Activated CD4-positive, alpha-beta T cell treated with anti-CD3 and anti-CD28 coated beads, Interleukin-2, amount 10 ng/mL, durations not matched to agents 24 days and 14 days (primary cell): ENCODE results near the gene LRTM2. TPM values are rescaled to one million over a fixed set of nuclear protein-coding genes. Genes with fewer than 3 reads are reported as not detected.
"Not testable (repeated sequence)": the region's sequence is repeated elsewhere in the genome, so short reads cannot be mapped to it uniquely, and the experiment has no call there.

Experiments
- DNase-seq: peaks from one replicate; pipeline ENCODE4 v3.0.0; 2022
- H3K27ac Mint-ChIP-seq: one replicate; pipeline ENCODE4 v1.8.0; 2022; ENCODE audit warnings: mild to moderate bottlenecking, mixed read lengths
- H3K27me3 Mint-ChIP-seq: one replicate; pipeline ENCODE4 v1.8.0; 2022; ENCODE audit warnings: mixed read lengths
- H3K36me3 Mint-ChIP-seq: one replicate; pipeline ENCODE4 v1.8.0; 2022; ENCODE audit warnings: low read depth, mild to moderate bottlenecking, mixed read lengths
- H3K4me1 Mint-ChIP-seq: one replicate; pipeline ENCODE4 v1.8.0; 2021; ENCODE audit warnings: mixed read lengths
- H3K4me3 Mint-ChIP-seq: one replicate; pipeline ENCODE4 v1.8.0; 2022; ENCODE audit warnings: mild to moderate bottlenecking, moderate library complexity, mixed read lengths
- H3K9me3 Mint-ChIP-seq: one replicate; pipeline ENCODE4 v1.8.0; 2021; ENCODE audit warnings: mixed read lengths
- intact Hi-C: fragments of 100-400 bp; cut with micrococcal nuclease; formaldehyde crosslinking; loops from one replicate; pipeline ENCODE4 v1.15.1; 2023
- total RNA-seq: library from RNA; stranded (reverse); gene quantifications from 2 replicates; pipeline ENCODE4 v1.2.3, GENCODE V29; 2022

The LRTM2 gene
- total RNA-seq, 1 donor from 2014 or later: 0.16 TPM

DNA sequence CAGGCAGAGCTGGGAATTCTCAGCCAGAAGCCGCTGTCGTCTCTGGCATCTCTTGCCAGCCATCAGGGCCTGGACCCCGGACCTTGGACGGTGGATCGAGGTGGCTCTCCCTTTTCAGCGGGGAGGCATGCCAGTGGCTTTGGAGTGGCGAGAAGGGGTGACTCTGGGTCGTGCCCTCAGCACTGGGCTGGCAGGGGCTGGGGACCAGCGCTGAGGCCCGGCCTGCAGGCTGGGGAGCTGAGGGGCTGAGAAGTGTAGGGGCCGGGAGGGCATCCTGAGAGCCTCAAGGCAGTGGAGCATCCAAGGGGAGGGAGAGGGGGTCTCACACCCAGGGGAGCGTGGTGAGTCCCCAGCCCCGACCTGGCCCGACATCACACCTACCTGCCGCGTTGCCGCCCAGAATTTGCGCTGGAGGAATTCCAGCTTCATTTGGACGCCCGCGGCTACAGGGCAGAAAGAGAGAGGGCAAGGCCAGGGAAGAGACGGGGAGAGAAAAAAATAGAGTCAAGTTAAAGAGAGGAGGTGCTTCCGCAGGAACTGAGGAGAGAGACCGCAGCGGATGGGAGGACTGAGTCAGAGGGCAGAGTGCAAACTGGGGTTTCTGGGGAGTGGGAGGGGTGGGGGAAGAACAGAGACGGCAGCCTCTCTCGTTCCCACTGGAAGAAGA is 9.0 kb upstream of the LRTM2 start:
- intact Hi-C loops: no loop called here
- peak; percentile 74 for DNase-seq

DNA sequence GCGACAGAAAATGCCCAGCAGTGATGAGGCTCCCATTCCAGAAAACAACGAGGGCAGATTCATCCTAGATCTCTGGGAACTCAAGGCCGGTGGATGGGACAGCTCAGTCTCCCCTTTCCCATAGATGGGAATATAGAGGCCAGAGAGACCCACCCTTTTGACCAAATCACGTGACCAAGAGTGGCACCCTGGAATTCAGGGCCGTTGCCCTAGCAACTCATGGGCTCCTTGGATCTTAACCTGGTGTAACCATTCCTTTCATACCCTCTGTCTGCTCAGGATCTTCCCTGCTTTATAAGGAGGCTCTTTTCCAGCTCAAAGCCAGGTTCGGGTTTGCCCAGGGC is 8.4 kb upstream of the LRTM2 start:
- peaks cover 3% of the 10 kb centered on the region for H3K27me3 Mint-ChIP-seq
- intact Hi-C loops: no loop called here
- H3K4me1 Mint-ChIP-seq: peaks cover 1% of the 10 kb centered on the region
- H3K4me3 Mint-ChIP-seq: peak overlapping the region; percentile 63
- H3K36me3 Mint-ChIP-seq: no peaks in the 10 kb centered on the region
- no peak for DNase-seq
- peak overlapping the region; percentile 78 for H3K27ac Mint-ChIP-seq
- no peaks in the 10 kb centered on the region for H3K9me3 Mint-ChIP-seq

More for the DNA sequence above, 9.0 kb upstream of the LRTM2 start:
- H3K4me1 Mint-ChIP-seq: peaks cover 1% of the 10 kb centered on the region
- H3K9me3 Mint-ChIP-seq: no peaks in the 10 kb centered on the region
- H3K27me3 Mint-ChIP-seq: peaks cover under 1% of the 10 kb centered on the region
- H3K36me3 Mint-ChIP-seq: no peaks in the 10 kb centered on the region
- peak overlapping the region; percentile 63 for H3K4me3 Mint-ChIP-seq
- peak overlapping the region; percentile 78 for H3K27ac Mint-ChIP-seq

DNA sequence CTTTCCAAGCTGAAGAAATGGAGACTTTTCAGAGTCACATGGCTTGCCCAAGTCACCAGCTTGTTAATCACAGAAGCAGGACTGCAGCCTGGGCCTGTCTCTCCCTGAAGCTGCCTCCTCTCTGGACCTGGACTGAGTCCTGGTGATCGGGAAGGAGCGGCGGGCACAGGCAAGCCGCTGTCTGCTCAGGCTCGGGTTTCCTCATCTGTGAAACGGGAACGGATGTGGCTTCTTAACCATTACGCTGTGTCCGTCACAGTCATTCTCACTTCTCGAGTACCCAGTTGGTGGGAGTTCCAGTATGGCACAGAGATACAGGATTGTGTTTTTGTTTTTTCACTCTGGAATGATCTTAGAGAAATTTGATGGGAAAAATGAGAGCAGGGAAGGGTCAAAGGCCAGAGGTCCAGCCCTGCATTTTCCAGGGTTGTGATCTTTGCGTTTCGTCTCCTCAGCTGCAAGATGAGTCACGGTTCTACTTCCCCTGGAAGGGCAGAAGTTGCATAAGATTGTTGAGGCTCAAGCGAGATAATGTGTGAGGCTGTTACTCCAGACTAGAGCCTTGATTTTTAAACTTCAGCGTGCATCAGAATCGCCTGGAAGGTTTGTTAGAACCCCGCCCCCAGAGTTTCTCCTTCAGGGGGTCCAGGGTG is 7.6 kb upstream of the LRTM2 start:
- peaks cover 1% of the 10 kb centered on the region for H3K4me1 Mint-ChIP-seq
- H3K27me3 Mint-ChIP-seq: peaks cover 3% of the 10 kb centered on the region
- intact Hi-C loops: no loop called here
- H3K4me3 Mint-ChIP-seq: no peak overlapping the region
- no peak for DNase-seq
- no peaks in the 10 kb centered on the region for H3K36me3 Mint-ChIP-seq
- no peak overlapping the region for H3K27ac Mint-ChIP-seq
- no peaks in the 10 kb centered on the region for H3K9me3 Mint-ChIP-seq

DNA sequence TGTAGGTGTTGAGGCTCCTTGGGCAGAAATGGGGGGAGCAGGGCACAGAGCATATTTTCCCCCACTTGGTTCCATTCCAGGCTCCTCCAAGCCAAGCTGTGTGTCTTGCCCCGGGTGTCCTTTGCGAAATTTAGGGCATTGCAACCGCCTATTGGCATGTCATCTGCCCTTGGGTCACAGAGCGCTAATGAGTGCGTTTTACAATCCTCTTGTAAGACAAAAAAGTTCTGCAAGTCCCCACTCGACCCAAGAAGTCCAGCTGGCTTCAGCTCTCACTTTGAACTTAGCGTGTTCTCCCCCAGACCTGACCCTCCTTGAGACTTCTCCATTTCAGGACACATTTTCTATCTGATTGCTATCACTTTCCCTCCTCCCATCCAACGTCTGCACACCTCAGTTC is 6.1 kb upstream of the LRTM2 start:
- Mint-ChIP-seq H3K36me3 (no peaks in the 10 kb centered on the region), H3K27me3 (peaks cover 7% of the 10 kb centered on the region), H3K9me3 (no peaks in the 10 kb centered on the region), H3K4me3 (no peak overlapping the region), H3K27ac (no peak overlapping the region), H3K4me1 (peaks cover 1% of the 10 kb centered on the region)
- no peak for DNase-seq
- intact Hi-C loops: no loop called here

DNA sequence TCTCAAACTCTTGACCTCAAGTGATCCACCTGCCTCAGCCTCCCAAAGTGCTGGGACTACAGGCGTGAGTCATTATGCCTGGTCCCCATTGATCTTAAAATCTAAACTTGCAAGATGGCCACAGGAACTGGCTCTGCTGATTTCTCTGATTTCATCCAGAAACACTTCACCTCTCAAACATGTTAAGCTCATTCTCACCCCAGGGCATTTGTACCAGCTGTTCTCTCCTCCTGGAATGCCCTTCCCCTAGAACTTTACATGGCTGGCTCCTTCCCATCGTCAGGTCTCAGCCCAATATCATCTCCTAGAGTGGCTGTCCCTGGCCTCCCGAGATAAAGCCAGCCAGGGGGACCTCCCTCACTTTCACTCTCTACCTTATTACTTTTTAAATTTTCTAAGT is 5.3 kb upstream of the LRTM2 start:
- no peak for DNase-seq
- no peaks in the 10 kb centered on the region for H3K9me3 Mint-ChIP-seq
- peaks cover 1% of the 10 kb centered on the region for H3K4me1 Mint-ChIP-seq
- H3K27ac Mint-ChIP-seq: no peak overlapping the region
- intact Hi-C loops: no loop called here
- peaks cover 15% of the 10 kb centered on the region for H3K27me3 Mint-ChIP-seq
- H3K36me3 Mint-ChIP-seq: no peaks in the 10 kb centered on the region
- H3K4me3 Mint-ChIP-seq: no peak overlapping the region

DNA sequence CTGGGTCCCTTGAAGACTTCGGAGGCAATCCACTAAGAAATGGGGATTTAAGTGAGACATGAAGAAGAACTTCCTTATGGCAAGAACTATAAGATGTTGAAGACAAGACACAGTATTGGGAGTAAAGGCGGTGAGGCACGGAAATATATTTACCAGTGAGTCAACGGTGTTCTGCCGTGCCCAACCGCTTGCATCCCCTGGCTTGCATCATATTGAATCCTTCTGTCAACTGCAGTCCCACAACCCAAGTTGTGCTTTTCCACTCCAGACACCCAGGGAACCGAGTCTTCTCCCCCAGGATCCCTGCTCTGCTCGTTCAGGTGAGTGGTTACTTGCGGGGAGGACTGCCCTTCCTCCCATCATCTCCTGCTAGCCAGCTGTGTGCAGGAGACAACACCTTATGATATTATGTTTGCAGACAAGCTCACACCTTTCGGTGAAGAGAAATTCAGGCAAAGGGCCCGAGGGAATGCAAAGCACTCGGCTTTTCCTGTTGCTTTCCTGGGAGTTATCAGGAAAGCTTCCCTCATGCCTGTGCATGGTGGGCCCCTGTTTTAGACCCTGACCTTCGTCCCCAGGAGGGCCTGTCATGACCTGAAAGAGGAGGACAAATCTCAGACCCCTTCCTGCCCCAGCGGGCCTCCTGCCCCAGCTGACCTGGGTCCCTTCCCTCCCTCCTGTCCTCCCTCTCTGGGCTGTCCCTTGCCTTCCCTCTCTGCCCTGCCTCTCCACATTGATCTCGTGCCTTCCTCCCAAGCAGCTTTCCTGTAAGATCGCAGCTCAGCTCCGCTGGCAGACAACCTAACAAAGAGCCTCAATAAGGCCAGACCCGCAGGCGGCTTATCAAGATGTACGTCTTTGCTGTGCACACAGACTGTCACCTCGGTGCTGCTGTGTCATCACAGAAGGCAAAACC is 4.3 kb upstream of the LRTM2 start:
- Mint-ChIP-seq H3K4me1 (peaks cover 4% of the 10 kb centered on the region), H3K36me3 (no peaks in the 10 kb centered on the region), H3K27ac (no peak overlapping the region), H3K4me3 (no peak overlapping the region), H3K27me3 (peaks cover 24% of the 10 kb centered on the region), H3K9me3 (no peaks in the 10 kb centered on the region)
- no peak for DNase-seq
- intact Hi-C loops: no loop called here

DNA sequence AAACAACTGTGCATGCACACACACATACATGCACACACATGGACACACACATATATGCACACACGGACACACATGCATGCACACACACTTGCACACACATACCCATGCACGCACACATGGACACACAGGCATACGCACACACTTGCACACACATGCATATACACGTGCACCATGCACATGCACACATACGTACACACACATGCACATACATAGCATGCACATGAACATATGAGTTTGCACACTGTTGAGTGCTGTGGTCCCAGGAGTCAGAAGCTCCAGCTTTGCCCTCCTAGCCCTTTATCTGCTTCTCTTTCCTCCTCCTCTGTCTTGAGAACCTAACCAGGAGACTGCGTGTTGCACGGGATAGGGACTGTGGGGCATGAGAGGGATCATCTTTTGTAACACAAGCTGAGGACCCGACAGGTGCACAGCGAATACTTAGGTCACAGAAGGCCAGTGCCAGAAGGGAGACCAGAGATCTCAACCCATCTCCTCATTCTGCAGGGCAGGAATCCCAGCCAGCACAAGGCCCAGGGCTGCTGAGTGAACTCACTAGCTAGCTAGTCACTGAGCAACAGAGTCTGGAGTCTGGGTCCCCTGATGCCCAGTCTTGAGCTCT is 3.5 kb upstream of the LRTM2 start:
- H3K27me3 Mint-ChIP-seq: peaks cover 26% of the 10 kb centered on the region
- H3K4me3 Mint-ChIP-seq: no peak overlapping the region
- no peaks in the 10 kb centered on the region for H3K9me3 Mint-ChIP-seq
- no peak overlapping the region for H3K27ac Mint-ChIP-seq
- no peak for DNase-seq
- intact Hi-C loops: no loop called here
- peaks cover 4% of the 10 kb centered on the region for H3K4me1 Mint-ChIP-seq
- H3K36me3 Mint-ChIP-seq: no peaks in the 10 kb centered on the region

DNA sequence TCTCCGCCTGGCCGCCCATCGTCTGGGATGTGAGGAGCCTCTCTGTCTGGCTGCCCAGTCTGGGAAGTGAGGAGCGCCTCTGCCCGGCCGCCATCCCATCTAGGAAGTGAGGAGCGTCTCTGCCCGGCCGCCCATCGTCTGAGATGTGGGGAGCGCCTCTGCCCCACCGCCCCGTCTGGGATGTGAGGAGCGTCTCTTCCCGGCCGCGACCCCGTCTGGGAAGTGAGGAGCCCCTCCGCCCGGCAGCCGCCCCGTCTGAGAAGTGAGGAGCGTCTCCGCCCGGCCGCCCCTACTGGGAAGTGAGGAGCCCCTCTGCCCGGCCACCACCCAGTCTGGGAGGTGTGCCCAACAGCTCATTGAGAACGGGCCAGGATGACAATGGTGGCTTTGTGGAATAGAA is 2.4 kb upstream of the LRTM2 start:
- DNase-seq, intact Hi-C loops, H3K9me3 Mint-ChIP-seq, H3K4me1 Mint-ChIP-seq, H3K27ac Mint-ChIP-seq, H3K36me3 Mint-ChIP-seq, H3K4me3 Mint-ChIP-seq: not testable (repeated sequence)
- peaks cover 29% of the 10 kb centered on the region for H3K27me3 Mint-ChIP-seq

DNA sequence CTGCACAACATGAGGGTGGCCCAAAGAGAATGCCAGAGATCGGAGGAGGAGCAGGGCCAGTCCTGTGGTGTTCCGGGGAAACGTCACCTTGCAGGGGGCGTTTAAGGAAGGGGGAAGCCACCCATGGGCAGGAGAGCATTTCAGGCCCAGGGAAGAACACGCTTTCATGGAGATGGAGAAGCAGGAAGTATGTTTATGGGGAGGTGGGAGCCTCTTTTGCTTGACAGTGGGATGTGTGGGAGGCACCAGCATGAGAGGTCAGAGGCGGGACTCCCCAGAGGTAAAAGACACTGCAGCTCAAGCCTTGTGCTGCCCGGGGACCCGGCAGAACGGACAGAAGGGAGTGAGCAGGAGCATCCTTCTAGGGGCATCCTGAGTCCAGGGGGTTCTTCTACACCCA is 1.3 kb upstream of the LRTM2 start:
- no peaks in the 10 kb centered on the region for H3K9me3 Mint-ChIP-seq
- peaks cover 31% of the 10 kb centered on the region for H3K27me3 Mint-ChIP-seq
- H3K4me1 Mint-ChIP-seq: peaks cover 3% of the 10 kb centered on the region
- no peak overlapping the region for H3K27ac Mint-ChIP-seq
- no peak overlapping the region for H3K4me3 Mint-ChIP-seq
- DNase-seq: no peak
- no peaks in the 10 kb centered on the region for H3K36me3 Mint-ChIP-seq
- intact Hi-C loops: no loop called here

DNA sequence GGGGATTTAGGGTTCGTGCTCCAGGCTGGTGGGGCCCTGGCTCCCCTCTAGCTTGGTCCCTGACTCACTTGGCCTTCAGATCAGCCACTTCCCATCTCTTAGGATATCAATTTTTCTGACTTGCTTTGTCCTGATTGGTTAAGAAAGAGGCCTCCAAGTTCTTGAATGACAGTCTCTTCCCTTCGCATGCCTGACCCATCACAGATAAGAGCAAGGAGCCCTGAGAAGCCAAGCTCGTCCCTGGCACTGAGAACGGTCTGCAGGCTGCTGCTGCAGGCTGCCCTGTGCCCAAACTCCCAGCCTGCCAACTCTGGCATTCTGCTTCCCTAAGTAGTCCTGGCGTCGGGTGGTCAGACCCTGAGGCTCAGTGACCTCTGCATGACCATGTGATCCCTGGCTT is 794 bp upstream of the LRTM2 start:
- Mint-ChIP-seq H3K4me3 (no peak overlapping the region), H3K27ac (no peak overlapping the region), H3K27me3 (peaks cover 31% of the 10 kb centered on the region), H3K36me3 (no peaks in the 10 kb centered on the region), H3K9me3 (no peaks in the 10 kb centered on the region), H3K4me1 (peaks cover 3% of the 10 kb centered on the region)
- intact Hi-C loops: no loop called here
- no peak for DNase-seq

DNA sequence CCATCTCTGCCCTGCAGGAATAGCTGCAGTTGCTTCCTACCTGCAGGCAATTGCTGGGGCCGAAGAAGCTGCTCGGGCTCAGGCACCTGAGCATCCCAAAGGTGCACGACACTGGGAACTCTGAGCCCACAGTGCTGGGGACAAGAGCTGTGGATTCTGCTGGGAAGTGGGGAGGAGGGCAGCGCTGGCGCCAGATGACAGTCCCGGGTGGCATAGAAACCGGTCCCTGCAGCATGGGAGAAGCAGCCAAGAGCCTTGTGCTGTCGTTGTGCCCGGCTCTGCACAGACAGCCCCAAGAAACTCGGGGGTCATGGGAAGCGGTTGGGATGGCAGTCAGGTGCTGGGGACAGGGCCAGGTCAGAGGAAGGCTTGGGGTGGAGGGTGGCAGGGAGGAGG is 529 bp downstream of the LRTM2 start:
- Mint-ChIP-seq H3K27ac (no peak overlapping the region), H3K4me1 (peaks cover 3% of the 10 kb centered on the region), H3K27me3 (peaks cover 31% of the 10 kb centered on the region), H3K9me3 (no peaks in the 10 kb centered on the region), H3K4me3 (no peak overlapping the region), H3K36me3 (no peaks in the 10 kb centered on the region)
- intact Hi-C loops: no loop called here
- DNase-seq: no peak

DNA sequence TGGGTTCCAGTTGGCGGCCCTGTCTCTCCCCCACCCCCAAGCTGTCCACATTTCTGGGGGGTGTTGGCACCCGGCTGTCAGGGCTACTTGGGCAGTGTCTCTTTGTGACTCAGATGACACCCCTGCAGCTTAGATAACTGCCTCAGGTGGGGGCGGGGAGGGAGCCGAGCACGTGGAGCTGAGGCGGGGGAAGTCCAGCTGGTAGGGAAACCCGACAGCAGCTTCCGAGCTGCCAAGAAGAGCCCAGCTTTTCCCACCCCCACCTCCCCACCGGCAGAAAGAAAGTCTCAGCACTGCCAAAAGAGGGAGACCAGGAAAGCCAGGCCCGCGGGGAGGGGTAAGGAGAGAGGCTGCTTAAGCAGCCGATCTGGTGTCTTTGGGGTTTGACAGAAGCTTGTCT is 1.4 kb downstream of the LRTM2 start:
- H3K36me3 Mint-ChIP-seq: no peaks in the 10 kb centered on the region
- H3K27me3 Mint-ChIP-seq: peaks cover 28% of the 10 kb centered on the region
- intact Hi-C loops: no loop called here
- no peak overlapping the region for H3K4me3 Mint-ChIP-seq
- H3K9me3 Mint-ChIP-seq: no peaks in the 10 kb centered on the region
- no peak overlapping the region for H3K27ac Mint-ChIP-seq
- H3K4me1 Mint-ChIP-seq: peaks cover 3% of the 10 kb centered on the region
- DNase-seq: no peak

DNA sequence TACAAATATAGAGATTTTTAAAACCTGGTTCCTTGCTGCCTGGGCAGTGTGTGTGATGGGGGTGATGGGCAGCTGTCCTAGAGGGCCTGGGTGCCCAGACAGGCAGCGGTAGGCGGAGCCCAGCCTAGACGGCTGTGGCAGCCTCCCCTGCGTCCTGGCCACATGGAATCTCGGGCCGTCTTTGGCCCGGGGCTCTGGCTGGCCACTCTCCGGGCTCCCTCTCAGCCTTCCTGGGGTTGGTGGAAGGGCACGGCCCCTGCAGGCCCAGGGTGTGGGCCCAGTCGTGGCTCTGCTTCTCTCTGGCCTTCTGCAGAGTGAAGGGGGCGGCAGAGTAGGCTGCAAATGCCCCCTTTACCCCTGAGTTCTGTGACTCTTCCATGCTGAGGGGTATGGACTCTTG is 2.3 kb downstream of the LRTM2 start:
- Mint-ChIP-seq H3K9me3 (no peaks in the 10 kb centered on the region), H3K36me3 (no peaks in the 10 kb centered on the region), H3K27ac (no peak overlapping the region), H3K4me1 (peaks cover 3% of the 10 kb centered on the region), H3K4me3 (no peak overlapping the region), H3K27me3 (peaks cover 28% of the 10 kb centered on the region)
- intact Hi-C loops: no loop called here
- DNase-seq: no peak

DNA sequence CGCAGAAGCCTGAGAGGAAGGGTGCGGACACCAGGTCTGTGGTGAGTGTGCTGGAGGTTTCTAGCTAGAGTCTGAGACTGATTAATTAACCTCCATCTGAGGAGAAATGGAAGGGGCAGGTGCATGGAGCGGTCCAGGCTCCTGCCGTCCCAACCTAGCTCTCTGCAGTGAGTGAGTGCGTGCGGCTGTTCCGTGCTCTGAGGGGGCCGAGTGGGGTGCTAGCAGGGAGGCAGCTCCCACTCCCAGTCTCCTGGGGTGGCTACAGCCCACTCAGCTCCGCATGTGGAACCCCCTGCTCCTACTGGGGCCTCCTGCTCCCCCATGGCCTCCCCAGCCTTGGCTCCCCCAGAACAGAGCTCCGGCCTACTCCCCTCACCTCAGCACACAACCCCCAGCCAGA is 2.9 kb downstream of the LRTM2 start:
- intact Hi-C loops: no loop called here
- no peaks in the 10 kb centered on the region for H3K9me3 Mint-ChIP-seq
- peaks cover 28% of the 10 kb centered on the region for H3K27me3 Mint-ChIP-seq
- DNase-seq: no peak
- H3K27ac Mint-ChIP-seq: no peak overlapping the region
- no peaks in the 10 kb centered on the region for H3K36me3 Mint-ChIP-seq
- H3K4me3 Mint-ChIP-seq: no peak overlapping the region
- peaks cover 3% of the 10 kb centered on the region for H3K4me1 Mint-ChIP-seq
